Activated CD8-positive, alpha-beta memory T cell treated with anti-CD3 and anti-CD28 coated beads, Interleukin-2, amount 50 U/mL, for 1 hour (primary cell): ENCODE data around the gene MYL6B.
"Not testable (repeated sequence)": the region's sequence is repeated elsewhere in the genome, so short reads cannot be mapped to it uniquely, and the experiment has no call there.

ENCODE experiments used
- DNase-seq: peaks from one replicate; pipeline ENCODE4 v3.0.0-alpha.2; 2020; ENCODE audit errors: extremely low read depth

The MYL6B gene

DNA sequence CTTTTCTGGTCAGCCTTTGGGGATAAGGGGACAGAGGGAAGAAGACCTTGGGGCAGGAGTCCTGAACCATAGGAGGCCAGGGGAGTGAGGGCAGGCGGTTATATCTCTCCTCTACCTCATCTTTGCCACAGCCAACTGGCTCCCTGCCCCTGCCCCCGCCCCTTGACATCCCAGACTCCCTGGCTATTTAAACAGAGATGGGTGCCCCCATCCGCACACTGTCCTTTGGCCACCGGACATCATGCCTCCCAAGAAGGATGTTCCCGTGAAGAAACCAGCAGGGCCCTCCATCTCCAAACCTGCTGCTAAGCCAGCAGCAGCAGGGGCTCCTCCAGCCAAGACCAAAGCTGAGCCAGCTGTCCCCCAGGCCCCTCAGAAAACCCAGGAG is 1.3 kb downstream of the MYL6B start:
- DNase-seq: no peak

DNA sequence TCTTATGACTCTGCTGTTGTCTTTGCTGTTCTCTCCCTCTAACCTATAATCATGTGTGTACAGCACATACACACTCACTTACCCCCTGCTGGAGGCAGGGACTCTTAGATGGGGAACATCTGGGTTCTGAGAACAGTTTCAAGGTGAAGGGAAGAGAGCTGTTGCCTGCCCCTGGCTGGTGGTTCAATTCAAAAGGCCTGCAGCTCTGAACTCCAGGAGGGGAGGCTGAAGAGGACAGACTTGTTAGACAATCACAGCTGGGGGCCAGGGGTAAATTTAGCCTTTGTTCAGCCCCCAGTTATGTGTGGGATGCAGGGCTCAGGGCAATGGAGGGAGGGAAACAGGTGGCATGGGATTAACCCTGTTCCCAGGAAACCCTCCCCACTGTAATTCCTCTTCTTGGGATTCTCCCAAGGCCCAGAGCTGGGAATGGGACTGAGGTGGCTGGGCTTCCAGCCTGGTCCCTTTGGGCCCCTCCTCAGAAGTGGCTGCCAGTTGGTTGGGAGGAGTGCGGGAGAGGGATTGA is 1.9 kb downstream of the MYL6B start:
- DNase-seq: no peak

DNA sequence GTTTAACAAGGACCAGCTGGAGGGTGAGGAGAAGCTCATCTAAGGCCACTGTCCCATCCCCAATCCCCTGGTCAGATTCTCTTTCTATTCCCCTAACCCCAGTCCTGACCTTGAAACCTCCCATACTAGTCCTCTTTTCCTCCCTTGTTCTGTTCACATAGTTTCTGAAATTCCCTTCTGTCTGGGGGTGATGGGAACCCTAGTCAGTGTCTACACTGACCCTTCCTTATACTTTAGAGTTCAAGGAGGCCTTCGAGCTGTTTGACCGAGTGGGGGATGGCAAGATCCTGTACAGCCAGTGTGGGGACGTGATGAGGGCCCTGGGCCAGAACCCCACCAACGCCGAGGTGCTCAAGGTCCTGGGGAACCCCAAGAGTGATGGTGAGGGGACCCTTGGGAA is 2.4 kb downstream of the MYL6B start:
- DNase-seq: no peak

DNA sequence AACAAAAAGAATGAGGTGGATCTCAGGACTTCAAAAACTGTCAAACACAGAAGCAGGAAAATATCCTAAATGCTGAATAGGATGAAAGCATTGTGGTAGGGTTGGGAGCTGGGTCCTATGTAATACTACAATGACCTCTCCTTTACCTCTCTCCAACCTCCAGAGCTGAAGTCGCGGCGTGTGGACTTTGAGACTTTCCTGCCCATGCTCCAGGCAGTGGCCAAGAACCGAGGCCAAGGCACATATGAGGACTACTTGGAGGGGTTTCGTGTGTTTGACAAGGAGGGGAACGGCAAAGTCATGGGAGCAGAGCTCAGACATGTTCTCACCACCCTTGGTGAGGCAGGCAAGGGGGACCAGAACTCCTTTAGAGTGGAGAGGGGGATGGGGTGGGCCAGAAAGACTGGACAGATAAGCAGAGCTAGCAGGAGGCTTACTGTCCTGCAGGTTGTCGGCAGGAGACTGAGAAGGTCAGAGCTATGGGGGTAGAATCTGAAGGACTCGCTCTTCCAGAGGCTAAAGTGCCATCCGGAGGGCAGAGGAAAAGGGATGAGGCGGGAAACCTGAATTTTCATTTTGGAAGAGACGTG is 3.0 kb downstream of the MYL6B start:
- DNase-seq: no peak

DNA sequence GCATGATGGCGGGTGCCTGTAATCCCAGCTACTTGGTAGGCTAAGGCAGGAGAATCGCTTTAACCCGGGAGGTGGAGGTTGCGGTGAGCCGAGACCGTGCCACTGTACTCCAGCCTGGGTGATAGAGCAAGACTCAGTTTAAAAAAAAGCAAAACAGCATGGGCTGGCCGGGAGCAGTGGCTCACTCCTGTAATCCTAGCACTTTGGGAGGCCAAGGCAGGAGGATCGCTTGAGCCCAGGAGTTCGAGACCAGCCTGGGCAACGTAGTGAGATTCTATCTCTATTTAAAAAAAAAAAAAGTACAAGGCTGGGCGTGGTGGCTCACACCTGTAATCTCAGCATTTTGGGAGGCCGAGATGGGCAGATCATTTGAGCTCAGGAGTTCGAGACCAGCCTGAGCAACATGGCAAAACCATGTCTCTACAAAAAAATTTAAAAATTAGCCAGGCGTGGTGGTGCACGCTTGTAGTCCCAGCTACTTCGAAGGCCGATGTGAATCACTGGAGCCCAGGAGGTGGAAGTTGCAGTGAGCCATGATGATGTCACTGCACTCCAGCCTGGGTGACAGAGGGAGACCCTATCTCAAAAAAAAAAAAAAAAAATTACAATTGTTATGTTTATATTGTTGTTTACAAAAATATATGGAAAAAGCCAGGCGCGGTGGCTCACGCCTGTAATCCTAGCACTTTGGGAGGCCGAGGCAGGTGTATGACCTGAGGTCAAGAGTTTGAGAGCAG is 4.2 kb downstream of the MYL6B start:
- DNase-seq: not testable (repeated sequence)

DNA sequence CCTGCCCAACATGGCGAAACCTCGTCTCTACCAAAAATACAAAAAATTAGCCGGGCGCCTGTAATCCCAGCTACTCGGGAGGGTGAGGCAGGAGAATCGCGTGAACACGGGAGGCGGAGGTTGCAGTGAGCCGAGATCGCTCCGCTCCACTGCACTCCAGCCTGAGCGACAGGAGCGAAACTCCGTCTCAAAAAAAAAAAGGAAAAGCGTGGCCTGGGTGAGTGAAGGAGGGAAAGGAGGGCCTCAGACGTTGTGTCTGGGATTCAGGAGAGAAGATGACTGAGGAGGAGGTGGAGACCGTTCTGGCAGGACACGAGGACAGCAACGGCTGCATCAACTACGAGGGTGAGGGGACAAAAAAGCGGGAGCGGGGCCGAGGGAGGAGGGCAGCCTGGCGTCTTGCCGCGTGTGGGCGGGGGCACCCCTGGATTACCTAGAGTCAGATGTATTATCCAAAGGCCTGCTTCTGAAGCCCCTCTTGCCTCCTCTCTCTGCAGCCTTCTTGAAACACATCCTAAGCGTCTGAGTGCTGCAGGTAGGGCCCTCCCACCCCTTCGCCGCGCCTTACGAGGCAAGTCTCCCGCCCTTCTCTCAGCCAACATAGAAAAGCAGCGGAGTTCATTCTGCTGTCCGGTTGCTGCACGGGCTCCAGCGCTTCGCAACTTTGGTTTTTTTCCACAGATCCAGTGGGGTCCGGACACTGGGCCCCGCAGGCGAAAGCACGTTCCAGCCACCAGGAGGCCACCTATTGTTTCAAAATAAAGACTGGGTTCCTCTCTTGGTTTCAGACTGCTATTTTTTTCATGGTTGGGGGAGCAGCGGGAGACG is 5.0 kb downstream of the MYL6B start:
- no peak for DNase-seq

DNA sequence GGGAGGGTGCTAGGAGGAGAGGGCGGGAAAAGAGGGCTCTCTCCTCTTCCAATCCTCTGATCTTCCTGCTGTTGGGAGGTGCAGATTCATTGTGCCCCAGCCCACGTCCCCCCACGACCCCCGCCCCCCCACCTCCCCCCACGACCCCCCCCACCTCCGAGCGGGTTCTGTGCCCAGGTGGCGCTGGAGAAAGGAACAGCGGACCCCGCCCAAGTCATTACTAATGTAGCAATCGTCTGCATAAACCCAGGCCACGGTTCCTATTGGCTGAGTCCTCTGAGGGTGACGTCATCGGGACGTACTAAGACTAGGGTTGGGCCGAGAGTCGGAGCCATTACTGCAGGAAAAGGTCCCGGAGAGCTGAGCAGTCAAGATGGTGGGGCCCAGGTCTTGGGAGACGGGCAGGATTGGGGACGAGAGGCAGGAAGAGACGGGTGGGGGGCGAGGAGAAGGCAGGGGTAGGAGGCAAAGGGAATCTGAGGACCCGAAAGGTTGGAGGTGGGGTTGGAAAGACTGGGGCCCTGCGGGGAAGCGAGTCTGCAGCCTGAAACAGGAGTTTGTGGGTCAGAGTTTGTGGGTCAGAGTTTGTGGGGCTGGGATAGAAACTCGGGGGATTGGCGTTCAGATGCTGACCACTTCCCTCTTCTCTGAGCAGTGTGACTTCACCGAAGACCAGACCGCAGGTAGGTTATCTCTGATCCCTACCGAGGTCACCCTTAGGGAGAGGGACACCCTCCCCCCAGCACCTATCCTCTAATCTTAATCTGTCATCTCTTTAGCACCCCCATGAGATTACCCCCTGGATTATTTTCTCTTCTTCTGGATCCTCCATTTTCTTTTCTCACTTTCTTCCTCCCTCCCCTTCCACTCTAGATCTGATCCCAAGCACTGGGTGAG is 5.9 kb downstream of the MYL6B start, which contains the start of gene MYL6:
Gene MYL6, plus strand, starts transcription at position 331 of the 897 bp plus-strand sequence. Its CDS starts 43 bp downstream, at position 374.
- peak; percentile 97 for DNase-seq

DNA sequence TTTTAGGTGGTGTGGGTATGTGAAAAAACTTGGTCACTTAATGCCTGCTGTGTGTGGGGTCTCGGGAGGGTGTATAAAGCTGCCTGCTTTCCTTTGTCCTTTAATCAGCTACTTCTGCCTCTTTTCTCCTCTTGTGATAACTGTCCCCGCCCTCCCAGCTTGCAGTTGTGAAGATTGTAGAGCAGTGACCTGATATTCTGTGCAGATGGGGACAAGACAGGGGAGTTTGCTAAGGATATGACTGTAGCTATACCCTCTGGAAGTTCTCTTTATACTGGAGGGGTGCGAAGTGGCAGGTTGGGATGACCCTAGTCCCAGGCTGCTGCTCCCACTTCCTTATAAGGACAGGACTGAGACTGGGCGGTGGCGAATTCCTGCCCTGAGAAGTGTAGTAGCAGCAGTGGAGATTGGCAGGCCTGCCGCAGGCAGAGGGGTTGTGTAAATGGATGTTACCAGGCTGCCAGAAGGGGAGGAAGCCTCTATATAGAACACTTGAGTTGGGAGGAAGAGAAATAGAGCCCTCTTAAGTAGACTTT is 6.6 kb downstream of the MYL6B start:
- DNase-seq: no peak

DNA sequence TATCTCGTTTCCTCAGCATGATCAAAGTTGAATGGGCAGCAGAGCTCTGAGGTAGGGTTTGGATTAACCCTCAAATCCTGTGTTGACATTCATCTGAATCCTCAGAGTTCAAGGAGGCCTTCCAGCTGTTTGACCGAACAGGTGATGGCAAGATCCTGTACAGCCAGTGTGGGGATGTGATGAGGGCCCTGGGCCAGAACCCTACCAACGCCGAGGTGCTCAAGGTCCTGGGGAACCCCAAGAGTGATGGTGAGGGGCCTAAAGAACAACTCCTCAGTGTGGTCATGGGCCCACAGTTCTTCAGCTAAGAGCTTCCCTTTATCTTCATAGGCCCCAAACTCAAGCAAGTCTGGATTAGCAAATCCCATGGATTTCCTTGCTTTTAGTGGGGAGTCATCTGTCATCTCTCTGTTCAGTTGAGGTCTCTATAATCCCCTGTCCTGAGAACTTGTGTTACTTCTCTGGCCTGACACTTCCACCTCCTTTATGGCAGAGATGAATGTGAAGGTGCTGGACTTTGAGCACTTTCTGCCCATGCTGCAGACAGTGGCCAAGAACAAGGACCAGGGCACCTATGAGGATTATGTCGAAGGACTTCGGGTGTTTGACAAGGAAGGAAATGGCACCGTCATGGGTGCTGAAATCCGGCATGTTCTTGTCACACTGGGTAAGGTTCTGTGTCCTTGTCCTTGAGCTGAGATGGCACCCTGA is 7.2 kb downstream of the MYL6B start:
- DNase-seq: no peak

DNA sequence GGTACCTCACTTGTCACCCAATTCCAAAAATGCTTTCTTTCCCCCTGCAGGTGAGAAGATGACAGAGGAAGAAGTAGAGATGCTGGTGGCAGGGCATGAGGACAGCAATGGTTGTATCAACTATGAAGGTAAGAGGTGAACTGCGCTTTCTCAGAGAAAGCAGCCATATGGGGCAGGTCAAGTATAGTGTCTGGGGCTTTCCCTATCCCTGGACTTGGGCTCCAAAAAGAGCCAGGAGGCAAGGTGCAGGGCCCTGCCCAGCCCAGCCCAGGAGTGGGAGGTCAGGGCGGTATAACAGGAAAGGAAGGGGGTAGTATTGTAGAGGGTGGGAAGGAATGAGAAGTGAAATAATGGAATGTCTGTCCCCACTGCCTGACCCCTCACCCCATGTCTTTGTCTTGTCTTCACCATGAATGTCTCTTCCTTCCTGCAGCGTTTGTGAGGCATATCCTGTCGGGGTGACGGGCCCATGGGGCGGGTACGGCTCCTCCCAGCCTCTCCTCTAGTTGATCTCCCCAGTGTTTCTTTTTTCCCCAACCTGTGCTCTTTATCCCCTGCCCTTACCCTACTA is 7.9 kb downstream of the MYL6B start:
- no peak for DNase-seq

DNA sequence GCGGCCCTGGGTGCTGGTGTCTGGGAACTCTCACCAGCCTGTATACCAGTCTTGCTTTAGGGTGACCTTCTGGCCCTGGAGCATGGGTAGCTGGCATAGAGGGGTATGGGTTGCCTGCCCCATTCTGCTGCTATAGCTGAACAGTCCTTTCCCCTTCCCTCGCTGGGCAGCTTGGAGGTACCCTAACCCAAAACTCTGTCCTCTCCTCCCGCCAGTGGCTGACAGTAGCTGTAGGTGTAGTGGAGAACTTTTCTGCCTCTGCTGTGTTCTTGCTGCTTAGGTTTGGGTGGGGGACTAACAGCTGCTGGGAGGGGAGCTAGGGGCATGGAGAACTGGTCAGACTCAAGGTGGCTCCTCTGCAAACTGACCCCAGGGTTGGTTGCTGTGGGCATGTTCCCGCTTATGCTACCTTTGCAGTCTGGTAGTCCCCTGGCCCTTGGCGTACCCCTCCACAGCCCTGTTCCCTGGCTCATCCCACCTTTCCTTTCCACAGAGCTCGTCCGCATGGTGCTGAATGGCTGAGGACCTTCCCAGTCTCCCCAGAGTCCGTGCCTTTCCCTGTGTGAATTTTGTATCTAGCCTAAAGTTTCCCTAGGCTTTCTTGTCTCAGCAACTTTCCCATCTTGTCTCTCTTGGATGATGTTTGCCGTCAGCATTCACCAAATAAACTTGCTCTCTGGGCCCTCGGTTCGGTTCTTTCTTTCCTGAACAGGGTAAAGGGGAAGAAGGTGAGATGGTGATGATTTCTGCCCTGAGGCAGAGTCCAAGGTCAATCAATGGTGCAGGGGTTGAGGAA is 8.7 kb downstream of the MYL6B start:
- DNase-seq: no peak

DNA sequence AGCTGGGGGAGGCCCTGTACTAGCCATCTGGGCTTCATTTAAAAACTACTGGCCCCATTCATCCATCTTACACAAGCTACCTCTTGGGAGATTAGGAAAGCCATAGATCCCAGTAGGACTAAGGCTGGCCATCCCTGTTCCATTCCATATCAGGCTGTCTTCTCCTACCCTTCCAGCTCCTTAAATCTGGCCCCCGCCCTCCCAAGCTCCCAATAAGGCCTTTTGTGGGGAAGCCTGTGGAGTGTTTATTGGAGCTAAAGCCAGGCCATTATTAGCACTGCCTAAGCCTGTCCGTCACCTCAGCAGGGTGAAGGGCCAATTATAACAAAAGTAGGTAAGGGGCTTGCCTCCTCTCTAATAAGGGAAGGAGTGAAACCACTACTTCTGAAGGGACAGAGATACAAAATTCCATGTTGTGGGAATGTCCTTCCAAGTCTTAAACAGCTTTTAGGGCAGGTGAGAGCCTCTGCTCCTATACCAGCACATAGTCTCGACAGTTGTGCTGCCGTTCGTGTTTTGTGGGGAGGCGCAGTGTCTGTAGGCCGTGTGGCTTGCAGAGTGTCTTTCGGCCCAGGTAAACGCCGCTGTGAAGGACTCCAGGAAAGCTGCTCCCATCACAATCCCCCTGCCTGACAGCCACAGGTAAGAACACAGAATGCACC is 9.4 kb downstream of the MYL6B start:
- no peak for DNase-seq

DNA sequence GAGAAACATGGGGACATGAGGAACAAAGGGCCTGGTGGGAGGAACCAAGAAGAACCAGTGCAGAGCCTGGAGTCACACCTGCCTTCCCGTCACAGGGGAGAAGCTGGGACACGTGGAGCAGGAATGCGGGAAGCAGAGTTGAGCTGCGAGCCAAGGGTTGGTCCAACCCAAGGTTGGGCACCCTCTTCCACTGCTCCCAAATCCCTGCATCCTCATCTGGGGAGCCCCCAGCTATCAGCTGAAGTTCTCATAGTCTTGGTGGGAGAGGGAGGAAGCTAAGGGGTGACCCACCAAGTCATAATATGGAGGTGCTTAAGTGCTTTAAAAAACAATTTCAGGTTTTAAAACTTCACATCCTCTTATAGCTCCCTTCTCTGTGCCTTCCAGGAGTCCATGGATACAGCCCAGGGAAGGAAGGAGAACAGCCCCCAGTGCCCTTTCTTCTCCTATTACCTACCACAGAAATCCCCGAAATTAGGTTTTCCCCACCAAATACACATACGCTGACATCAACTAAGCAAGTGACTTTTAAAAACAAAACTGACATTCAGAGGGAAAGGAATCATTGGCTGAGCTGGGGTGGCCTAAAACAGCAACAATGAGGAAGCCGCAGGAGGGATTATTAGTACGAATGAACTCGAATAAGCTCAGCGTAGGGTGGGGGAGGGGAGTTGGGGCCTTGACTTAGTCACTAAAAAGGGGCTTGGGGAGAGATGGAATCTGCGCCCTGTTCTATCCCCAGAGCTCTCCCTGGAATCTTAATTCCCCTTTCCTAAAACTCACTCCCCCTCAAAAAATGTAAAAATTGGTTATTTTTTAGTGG is 10.3 kb downstream of the MYL6B start:
- no peak for DNase-seq

DNA sequence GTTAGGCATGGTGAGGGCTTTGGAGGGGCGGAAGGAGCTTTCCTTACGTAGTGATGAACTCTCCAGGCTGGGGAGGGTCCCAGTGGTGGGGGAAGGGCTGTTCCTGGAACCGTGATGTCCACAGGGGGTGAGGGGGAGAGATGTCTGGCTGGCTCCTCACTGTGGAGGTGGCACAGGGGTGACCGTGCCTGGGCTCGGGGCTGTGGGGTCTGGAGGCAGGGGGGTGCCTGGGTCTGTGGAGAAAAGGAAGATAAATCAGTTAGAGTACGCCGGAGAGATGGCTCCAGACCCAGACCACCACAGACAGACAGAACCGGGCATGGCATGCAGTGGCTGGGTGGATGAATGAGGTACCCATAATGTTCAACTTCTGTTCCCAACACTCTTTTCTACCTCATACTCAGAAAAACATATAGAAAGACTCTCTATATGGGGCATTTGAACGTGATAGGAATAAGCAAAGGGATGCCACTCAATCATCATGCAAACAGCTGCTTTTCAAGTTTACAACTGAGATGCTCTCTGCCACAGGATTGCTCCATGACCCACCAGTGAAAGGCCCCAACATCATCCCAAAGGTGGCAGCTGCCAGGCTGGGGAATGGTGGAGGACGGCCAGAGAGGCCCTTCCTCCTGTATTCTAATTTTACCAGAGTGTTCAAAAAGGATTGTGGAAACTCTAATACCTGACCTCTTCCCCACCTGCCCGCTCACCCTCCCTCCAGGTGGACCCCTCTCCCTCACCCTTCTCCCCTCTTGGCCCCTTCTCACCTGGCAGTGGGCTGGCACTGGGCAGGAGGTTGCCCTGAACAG is 11.4 kb downstream of the MYL6B start:
- DNase-seq: no peak

DNA sequence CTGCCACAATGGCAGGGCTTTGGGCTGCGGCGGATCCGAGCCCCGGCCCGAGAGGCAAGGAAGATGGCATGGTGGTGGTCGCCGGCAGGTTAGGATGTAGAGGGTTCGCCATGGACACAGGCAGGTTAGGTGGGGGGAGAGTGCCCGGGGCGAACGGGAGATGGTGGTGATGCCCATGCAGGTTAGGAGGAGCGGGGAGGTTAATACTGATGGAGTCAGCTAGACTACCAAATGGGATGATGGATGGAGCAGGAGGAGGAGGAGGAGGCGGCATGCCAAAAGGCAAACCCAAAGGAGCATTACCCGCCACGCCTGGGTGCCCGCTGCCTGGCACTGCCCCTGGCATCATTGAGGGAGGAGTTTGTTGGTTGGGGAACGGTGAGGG is 11.9 kb downstream of the MYL6B start:
- no peak for DNase-seq

DNA sequence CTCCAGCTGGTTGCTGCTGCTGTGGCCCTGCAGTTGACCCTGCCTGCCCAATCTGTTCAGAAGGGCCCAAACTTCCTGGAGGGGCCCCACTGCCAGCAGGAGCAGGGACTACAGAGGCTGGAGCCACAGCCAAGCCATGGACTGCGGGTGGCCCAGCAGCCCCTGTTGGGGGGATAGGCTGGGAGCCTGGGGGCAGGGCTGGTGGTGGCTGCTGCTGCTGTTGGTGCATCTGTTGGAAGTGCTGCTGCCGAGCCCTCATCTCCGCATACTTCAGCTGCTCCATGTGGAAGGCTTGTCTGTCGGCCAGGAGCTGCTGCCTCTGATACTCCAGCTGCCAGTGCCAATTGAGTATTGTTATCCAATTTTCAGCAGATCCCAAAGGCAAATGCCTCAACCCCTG is 13.0 kb downstream of the MYL6B start:
- no peak for DNase-seq

DNA sequence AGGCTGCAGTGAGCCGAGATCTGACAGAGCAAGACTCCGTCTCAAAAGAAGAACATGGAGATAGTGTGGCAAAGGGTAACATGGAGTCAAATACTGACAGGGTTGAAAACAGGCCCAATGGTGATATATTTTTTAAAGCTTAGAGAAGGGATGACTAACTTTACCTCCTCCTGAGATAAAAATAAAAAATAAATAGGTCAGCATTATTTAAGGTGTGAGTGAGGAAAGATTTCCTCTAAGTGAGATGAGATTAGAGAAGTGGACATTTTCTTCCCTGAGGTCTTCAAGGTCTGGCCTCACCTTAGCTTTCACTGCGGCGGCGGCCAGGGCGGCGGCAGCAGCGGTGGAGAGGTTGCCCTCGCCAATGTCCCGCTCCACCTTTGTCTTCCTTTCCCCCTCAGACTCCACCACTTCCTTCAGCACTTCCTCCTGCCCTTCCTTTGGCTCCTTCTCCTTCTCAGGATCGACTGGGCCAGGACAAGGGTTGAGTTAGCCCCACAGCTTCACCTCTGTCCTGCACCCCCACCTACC is 16.9 kb downstream of the MYL6B start:
- no peak for DNase-seq
